Right atrium auricular region (tissue), 2 donors: ENCODE data around the gene PDE4D. TPM values are rescaled to one million over a fixed set of nuclear protein-coding genes. Genes with fewer than 3 reads are reported as not detected.
A peak's percentile ranks its signal among the peaks of the same experiment; 100 is the strongest.

Source experiments
- DNase-seq: peaks from one replicate; pipeline ENCODE4 v3.0.0-alpha.2; 2019; ENCODE audit warnings: low spot score
- H3K27ac ChIP-seq, 2 donors: fragments of 200-600 bp; sonication (generic); 1 replicate in 1 of 2; 2 replicates in 1 of 2; pipeline ENCODE4 v1.5.1; 2016 to 2019
- H3K27me3 ChIP-seq, 2 donors: fragments of 200-600 bp; sonication (generic); one replicate each; pipeline versions ENCODE4 v1.5.1 to v1.6.0; 2017 to 2019
- H3K36me3 ChIP-seq: fragments of 200-600 bp; sonication (generic); one replicate; pipeline ENCODE4 v1.5.1; 2016
- H3K4me1 ChIP-seq, 2 donors: fragments of 200-600 bp; sonication (generic); one replicate each; pipeline versions ENCODE4 v1.5.1 to v1.6.0; 2017 to 2019
- H3K4me3 ChIP-seq, 2 donors: fragments of 200-600 bp; sonication (generic); 1 replicate in 1 of 2; 2 replicates in 1 of 2; pipeline ENCODE4 v1.5.1; 2017 to 2019; ENCODE audit warnings: mild to moderate bottlenecking in 1 of 2, moderate library complexity in 1 of 2
- H3K9me3 ChIP-seq, 2 donors: fragments of 200-600 bp; sonication (generic); one replicate each; pipeline ENCODE4 v1.5.1; 2019
- total RNA-seq, 2 donors: library from RNA; depleted of rRNA; stranded (reverse); fragments of >200 nt; gene quantifications; one replicate each; pipeline ENCODE4 v1.1.0, GENCODE V29; 2016
- TF ChIP-seq, protein P1 (sequence below), 2 donors: fragments of 200-600 bp; sonication (generic); IDR thresholded peaks; one replicate each; pipeline ENCODE4 v1.5.1; 2019; ENCODE audit warnings: antibody characterized with exemption in 2 of 2

PDE4D gene
- total RNA-seq, 2 donors from 2014 or later, result 43.3 to 44.0 TPM

GRCh38 chr5:59133764-59134261 lies 759.7 kb downstream of the PDE4D start:
- Histone ChIP-seq H3K27me3 (no peaks in the 10 kb centered on the region), H3K27ac (no peak overlapping the region), H3K36me3 (no peaks in the 10 kb centered on the region), H3K9me3 (no peaks in the 10 kb centered on the region), H3K4me1 (peaks cover 0 to under 1% of the 10 kb centered on the region in 2 donors), H3K4me3 (no peak overlapping the region)
- TF ChIP-seq, protein P1, sequence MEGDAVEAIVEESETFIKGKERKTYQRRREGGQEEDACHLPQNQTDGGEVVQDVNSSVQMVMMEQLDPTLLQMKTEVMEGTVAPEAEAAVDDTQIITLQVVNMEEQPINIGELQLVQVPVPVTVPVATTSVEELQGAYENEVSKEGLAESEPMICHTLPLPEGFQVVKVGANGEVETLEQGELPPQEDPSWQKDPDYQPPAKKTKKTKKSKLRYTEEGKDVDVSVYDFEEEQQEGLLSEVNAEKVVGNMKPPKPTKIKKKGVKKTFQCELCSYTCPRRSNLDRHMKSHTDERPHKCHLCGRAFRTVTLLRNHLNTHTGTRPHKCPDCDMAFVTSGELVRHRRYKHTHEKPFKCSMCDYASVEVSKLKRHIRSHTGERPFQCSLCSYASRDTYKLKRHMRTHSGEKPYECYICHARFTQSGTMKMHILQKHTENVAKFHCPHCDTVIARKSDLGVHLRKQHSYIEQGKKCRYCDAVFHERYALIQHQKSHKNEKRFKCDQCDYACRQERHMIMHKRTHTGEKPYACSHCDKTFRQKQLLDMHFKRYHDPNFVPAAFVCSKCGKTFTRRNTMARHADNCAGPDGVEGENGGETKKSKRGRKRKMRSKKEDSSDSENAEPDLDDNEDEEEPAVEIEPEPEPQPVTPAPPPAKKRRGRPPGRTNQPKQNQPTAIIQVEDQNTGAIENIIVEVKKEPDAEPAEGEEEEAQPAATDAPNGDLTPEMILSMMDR (IDR thresholded peaks at IDR 0.05), result no peak
- no peak for DNase-seq

DNA sequence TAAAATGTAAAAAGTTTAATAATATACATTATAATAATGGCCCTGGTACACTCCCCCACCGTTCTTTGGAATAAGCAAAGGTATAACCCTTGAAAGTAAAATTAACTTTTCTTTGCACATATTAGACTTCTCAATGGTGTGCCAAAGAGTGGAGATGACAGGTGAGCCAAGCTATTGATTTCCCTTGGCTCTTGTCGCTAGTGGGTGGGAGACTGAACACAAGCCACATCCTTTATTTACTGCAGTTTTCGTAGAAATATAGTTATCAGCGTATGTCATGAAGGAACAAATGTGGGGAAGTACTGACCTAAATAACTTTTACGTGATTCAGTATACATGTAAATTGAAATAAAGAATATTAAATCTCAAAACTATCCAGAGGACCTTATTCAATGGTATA lies 761.4 kb downstream of the PDE4D start:
- TF ChIP-seq, protein P1 (IDR thresholded peaks at IDR 0.05), result no peak
- H3K27ac ChIP-seq, result no peak overlapping the region

DNA sequence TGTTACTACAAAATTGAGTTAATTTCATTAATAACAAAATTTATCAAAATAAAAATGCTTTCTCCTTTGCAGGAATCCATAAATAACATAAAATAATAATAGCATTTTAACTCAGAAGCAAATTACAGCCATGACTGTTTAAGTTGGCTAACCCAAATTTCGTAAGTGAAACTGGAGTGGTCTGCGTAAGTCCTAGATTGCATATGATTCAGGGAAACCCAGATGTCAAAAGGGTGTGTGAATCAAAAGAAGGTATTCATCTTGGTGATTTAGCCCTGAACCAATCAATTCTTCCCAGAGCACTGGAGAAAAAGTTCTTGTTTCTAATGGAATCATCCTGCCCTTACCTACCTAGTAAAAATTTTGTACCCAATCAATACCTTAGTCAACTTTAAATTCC lies 763.1 kb downstream of the PDE4D start:
- Histone ChIP-seq H3K27ac (no peak overlapping the region), H3K27me3 (no peaks in the 10 kb centered on the region), H3K9me3 (no peaks in the 10 kb centered on the region), H3K4me3 (no peak overlapping the region), H3K4me1 (peaks cover 0 to 30% of the 10 kb centered on the region in 2 donors), H3K36me3 (no peaks in the 10 kb centered on the region)
- DNase-seq, result no peak
- TF ChIP-seq, protein P1 (IDR thresholded peaks at IDR 0.05), result no peak

More for the DNA sequence above, 761.4 kb downstream of the PDE4D start:
- Histone ChIP-seq H3K9me3 (no peaks in the 10 kb centered on the region), H3K4me3 (no peak overlapping the region), H3K27me3 (no peaks in the 10 kb centered on the region), H3K36me3 (no peaks in the 10 kb centered on the region), H3K4me1 (peaks cover 0 to 13% of the 10 kb centered on the region in 2 donors)
- no peak for DNase-seq

GRCh38 chr5:59128646-59129290 lies 764.8 kb downstream of the PDE4D start:
- no peaks in the 10 kb centered on the region for H3K36me3 ChIP-seq
- DNase-seq, result no peak
- H3K9me3 ChIP-seq, result no peaks in the 10 kb centered on the region
- peaks cover 0 to 44% of the 10 kb centered on the region in 2 donors for H3K4me1 ChIP-seq
- peak overlapping the region; percentile 83 to 92 for H3K27ac ChIP-seq
- H3K27me3 ChIP-seq, result no peaks in the 10 kb centered on the region
- no peak overlapping the region for H3K4me3 ChIP-seq
- TF ChIP-seq, protein P1 (IDR thresholded peaks at IDR 0.05), result no peak

DNA sequence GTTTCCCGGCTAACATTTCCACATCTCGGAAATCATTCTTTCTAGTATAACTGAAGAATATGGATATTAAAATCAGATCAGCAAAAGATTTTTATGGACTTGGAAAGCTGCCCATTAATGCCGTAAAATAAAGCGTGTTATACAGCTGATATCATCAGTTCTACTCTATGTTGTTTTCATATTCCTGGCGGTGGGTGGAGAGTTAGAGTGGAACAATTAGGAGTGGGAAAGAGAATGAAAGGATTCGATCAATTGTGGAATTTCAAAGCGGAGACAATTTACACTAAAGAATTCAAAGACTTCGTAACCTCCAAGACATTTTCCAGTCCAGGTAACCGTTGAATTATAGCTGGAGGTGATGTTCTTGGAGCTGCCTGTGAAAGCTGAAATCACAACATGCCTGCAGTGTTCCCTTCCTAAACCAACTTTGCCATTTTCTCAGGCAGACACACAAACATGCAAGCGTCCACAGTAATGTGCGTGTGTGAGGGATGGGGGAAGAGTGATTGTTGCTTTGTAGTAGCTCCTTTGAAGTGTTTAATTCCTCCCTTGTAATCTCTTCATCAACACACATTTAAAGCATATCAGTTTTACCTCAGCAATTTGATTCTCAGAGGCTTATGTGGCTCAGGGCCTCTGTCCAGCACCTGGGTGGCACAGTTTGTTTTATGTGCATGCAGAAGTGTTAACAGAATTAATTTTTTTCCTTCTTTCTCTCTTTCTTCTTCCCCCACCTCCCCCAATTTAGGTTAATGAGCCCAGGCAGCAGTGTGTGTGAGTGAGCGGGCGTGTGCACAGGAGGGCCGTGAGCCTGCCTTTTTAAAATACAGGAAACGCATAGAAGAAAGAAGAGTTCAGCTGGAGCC lies 766.6 kb downstream of the PDE4D start:
- no peaks in the 10 kb centered on the region for H3K9me3 ChIP-seq
- H3K36me3 ChIP-seq, result no peaks in the 10 kb centered on the region
- H3K27me3 ChIP-seq, result no peaks in the 10 kb centered on the region
- DNase-seq, result no peak
- H3K27ac ChIP-seq, result peak overlapping the region; percentile 83 to 92
- peak overlapping the region; percentile 36 to 43 for H3K4me3 ChIP-seq
- TF ChIP-seq, protein P1 (IDR thresholded peaks at IDR 0.05), result no peak
- peaks cover 0 to 50% of the 10 kb centered on the region in 2 donors for H3K4me1 ChIP-seq
